Activated CD8-positive, alpha-beta T cell treated with anti-CD3 and anti-CD28 coated beads, Interleukin-2, amount 10 ng/mL, durations not matched to agents 7 days and 5 days (primary cell): ENCODE results near the gene CYP4F22. TPM values are rescaled to one million over a fixed set of nuclear protein-coding genes. Genes with fewer than 3 reads are reported as not detected.
"Not testable (repeated sequence)": the region's sequence is repeated elsewhere in the genome, so short reads cannot be mapped to it uniquely, and the experiment has no call there.

Experiments used
- ATAC-seq: fragments of 150-1000 bp; cut with Tn5 transposase; one replicate; pipeline ENCODE4 v1.10.0; 2021; ENCODE audit warnings: moderate library complexity
- CTCF ChIA-PET: fragments of 350-600 bp; sonication (Branson Sonifier 250); formaldehyde crosslinking; loops from one replicate; lab custom pipeline; 2021; ENCODE audit warnings: antibody characterized with exemption; lab: Charles Lee
- POLR2A ChIA-PET: fragments of 350-600 bp; sonication (Branson Sonifier 250); formaldehyde crosslinking; loops from one replicate; lab custom pipeline; 2021; ENCODE audit warnings: antibody characterized with exemption; lab: Charles Lee
- DNase-seq: peaks from one replicate; pipeline ENCODE4 v3.0.0-alpha.2; 2020
- H3K27ac Mint-ChIP-seq: one replicate; pipeline ENCODE4 v1.8.0; 2021; ENCODE audit warnings: mild to moderate bottlenecking, mixed read lengths
- H3K27me3 Mint-ChIP-seq: one replicate; pipeline ENCODE4 v1.8.0; 2021; ENCODE audit warnings: low read depth, mixed read lengths
- H3K36me3 Mint-ChIP-seq: one replicate; pipeline ENCODE4 v1.8.0; 2021; ENCODE audit warnings: low read depth, mixed read lengths
- H3K4me1 Mint-ChIP-seq: one replicate; pipeline ENCODE4 v1.8.0; 2021; ENCODE audit warnings: low read depth, mixed read lengths
- H3K4me3 Mint-ChIP-seq: one replicate; pipeline ENCODE4 v1.8.0; 2021; ENCODE audit warnings: mild to moderate bottlenecking, mixed read lengths
- H3K9me3 Mint-ChIP-seq: one replicate; pipeline ENCODE4 v1.8.0; 2022; ENCODE audit warnings: mixed read lengths; ENCODE audit not compliant: insufficient read depth
- total RNA-seq, 2 experiments: library from RNA; stranded (reverse); gene quantifications; one replicate each; pipeline ENCODE4 v1.2.3, GENCODE V29; 2021

CYP4F22 gene
- total RNA-seq, 2 experiments from 2014 or later = 5.8 to 6.2 TPM

DNA sequence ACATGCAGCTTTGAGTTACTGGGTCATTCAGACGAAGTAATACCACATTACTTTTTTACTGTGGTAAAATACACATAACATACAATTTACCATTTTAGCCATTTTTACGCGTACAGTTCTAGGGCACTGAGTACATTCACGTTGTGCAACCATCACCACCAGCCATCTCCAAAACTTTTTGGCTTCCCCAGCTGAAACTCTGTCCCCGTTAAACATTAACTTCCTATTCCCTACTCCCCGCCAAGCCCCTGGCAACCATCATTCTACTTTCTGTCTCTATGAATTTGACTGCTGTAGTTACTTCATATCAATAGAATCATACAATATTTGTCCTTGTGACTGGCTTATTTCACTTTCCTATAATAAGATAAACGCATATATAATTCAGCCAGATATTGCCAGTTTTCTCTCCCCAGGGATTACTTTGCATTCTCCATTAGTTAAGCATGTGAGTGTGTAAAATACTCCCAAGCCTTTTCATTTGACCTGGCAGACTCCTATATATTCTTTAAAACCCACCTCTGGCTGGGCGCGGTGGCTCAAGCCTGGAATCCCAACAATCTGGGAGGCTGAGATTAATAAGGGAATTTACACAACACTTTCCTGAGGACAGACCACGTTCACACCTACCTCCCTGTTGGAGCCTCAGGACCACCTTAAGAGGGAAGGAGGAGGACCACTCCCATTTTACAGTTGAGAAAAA, 10.0 kb upstream of the CYP4F22 start:
- no peaks in the 10 kb centered on the region for H3K9me3 Mint-ChIP-seq
- POLR2A ChIA-PET = no interaction called here
- no peaks in the 10 kb centered on the region for H3K36me3 Mint-ChIP-seq
- no peaks in the 10 kb centered on the region for H3K4me1 Mint-ChIP-seq
- peaks cover 11% of the 10 kb centered on the region for H3K27me3 Mint-ChIP-seq
- no peak overlapping the region for H3K27ac Mint-ChIP-seq
- CTCF ChIA-PET = no interaction called here
- ATAC-seq = no peak
- H3K4me3 Mint-ChIP-seq = no peak overlapping the region
- DNase-seq = no peak

DNA sequence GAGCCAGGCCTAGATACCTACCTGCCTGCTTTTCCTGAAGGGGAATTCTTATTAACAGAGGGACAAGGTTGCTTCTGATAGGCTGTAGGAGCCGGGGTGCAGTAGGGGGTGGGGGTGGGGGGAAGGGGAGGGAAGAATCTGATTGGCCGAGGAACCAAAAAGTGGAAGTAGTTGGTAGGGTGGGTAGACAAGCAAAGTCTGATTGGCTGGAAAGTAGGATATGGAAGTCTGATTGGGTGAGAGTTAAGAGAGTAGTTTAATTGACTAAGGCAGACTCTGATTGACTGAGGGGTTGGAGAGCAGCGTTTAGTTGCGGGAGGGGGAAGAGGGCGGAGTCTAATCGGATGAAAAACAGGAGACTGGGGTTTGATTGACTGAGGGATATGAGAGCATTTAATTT, 9.4 kb upstream of the CYP4F22 start:
- CTCF ChIA-PET = no interaction called here
- DNase-seq (no peak), ATAC-seq (no peak)
- Mint-ChIP-seq H3K9me3 (no peaks in the 10 kb centered on the region), H3K4me3 (no peak overlapping the region), H3K27ac (no peak overlapping the region), H3K27me3 (peaks cover 10% of the 10 kb centered on the region), H3K4me1 (no peaks in the 10 kb centered on the region), H3K36me3 (no peaks in the 10 kb centered on the region)
- POLR2A ChIA-PET = no interaction called here

DNA sequence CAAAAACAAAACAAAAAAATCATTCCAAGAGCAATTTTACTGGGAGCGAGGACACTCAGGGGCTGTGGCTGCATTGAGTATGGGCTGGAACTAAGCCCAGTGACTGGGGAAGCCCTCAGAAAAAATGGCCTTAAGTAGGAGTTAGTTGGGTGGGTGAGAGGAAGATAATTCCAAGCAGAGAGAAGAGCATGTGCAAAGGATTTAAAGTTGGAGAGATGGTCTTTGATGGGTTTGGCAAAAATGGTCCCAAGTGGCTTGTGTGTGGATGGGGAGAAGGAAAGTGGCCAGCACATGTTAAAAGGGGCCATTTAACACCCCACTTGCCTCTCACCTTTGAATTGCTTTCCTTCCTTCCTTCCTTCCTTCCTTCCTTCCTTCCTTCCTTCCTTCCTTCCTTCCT, 6.7 kb upstream of the CYP4F22 start:
- DNase-seq (no peak), ATAC-seq (no peak)
- H3K27me3 Mint-ChIP-seq = peaks cover 18% of the 10 kb centered on the region
- peaks cover 9% of the 10 kb centered on the region for H3K4me1 Mint-ChIP-seq
- ChIA-PET CTCF (no interaction called here), POLR2A (no interaction called here)
- H3K4me3 Mint-ChIP-seq = no peak overlapping the region
- H3K9me3 Mint-ChIP-seq = no peaks in the 10 kb centered on the region
- no peak overlapping the region for H3K27ac Mint-ChIP-seq
- no peaks in the 10 kb centered on the region for H3K36me3 Mint-ChIP-seq

DNA sequence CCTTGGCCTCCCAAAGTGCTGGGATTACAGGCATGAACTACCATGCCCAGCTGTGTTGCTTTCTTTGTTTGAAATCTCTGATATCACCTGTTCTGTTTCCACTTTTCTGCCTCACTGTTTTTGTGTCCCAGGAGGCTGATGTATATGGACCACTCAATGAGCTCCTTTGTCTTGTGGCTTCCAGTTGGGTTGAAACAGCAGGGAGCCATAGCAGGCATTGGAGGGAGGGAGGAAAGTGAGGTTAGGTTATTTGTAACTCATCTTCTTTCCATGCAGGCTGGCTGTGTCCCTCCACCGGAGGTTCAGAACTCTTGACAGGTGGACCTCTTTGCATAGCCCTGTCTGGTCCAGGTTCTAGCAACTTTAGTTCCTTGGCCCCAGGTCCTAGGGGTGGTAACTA, 6.1 kb upstream of the CYP4F22 start:
- Mint-ChIP-seq H3K9me3 (no peaks in the 10 kb centered on the region), H3K27ac (no peak overlapping the region), H3K36me3 (no peaks in the 10 kb centered on the region), H3K27me3 (peaks cover 21% of the 10 kb centered on the region), H3K4me3 (no peak overlapping the region), H3K4me1 (peaks cover 10% of the 10 kb centered on the region)
- ATAC-seq (no peak), DNase-seq (no peak)
- ChIA-PET POLR2A (no interaction called here), CTCF (no interaction called here)

DNA sequence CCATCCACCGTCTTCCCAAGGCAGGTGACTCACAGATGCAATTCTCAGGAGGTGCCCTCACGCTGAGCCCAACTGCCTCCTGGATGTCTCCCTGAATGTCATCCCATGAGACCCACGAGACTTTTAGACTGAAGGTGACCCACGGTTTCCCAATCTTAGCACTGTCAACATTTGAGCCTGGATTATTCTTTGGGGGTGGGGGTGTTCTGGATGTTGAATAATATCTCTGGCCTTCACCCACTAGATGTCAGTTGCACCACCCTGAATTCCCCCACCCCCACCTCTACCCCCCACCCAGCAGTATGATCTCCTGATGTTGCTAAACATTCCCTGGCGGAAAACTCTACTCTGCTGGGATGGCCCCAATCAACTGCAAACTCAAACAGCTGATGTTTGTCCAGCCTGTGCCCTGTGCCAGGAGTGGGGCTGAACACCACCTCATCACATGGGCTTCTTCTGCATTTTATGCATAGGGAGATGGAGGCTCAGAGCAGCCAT, 2.2 kb upstream of the CYP4F22 start:
- POLR2A ChIA-PET = no interaction called here
- Mint-ChIP-seq H3K4me3 (no peak overlapping the region), H3K27me3 (peaks cover 31% of the 10 kb centered on the region), H3K9me3 (no peaks in the 10 kb centered on the region), H3K36me3 (peaks cover 3% of the 10 kb centered on the region), H3K27ac (no peak overlapping the region), H3K4me1 (peaks cover 36% of the 10 kb centered on the region)
- ATAC-seq (no peak), DNase-seq (no peak)
- CTCF ChIA-PET = interaction anchor here (1.5 kb wide), 1 partner anchor 49 kb away, joined by 6 read pairs; no protein-coding TSS in a partner anchor

DNA sequence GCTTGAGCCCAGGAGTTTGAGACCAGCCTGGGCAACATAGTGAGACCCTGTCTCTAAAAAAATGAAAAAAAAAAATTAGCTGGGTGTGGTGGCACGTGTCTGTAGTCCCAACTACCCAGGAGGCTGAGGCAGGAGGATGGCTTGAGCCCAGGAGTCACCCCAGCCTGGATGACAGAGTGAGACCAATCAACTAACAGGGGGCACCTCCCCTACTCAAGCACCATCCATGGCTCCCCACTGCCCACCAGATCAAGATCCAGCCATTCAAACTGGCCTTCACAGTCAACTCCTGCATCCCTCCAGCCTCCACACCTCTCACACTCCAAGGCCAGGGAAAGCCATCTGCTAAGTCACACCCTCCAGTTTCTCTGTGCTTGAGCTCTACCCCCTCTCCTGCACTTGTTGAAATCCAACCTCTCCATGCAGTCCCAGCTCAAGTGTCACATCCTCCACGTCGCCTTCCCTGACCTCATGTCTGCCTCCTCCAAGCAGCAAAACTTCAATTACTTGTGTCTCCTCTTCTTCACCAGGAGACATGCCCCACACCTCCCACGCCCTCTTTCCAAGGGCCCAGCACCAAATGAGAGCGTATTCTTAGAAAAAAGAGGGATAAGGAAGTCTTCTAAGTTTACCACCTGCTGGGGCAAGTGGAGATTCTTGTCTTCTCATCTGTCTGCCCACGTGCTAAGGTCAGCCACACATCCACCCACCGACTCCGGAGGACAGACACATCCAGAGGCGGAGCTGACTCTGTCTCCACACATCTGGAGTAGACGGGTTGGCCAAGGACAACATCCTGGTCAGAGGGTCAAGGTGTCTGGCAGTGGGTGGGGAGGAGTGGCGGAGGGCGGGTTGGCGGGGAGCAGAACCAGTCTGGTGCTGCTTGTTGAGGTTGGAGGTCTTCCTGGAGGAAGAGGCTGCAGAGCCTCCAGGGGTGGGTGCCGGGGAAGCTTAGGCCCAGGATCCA, 974 bp upstream of the CYP4F22 start:
- H3K9me3 Mint-ChIP-seq = no peaks in the 10 kb centered on the region
- no peak overlapping the region for H3K27ac Mint-ChIP-seq
- H3K27me3 Mint-ChIP-seq = peaks cover 29% of the 10 kb centered on the region
- ChIA-PET CTCF (interaction anchor here (1.1 to 1.5 kb wide), 3 partner anchors 44 to 88 kb away, joined by 3 to 6 read pairs (median 4); partner anchors contain the start of gene AKAP8L), POLR2A (no interaction called here)
- peaks cover 3% of the 10 kb centered on the region for H3K36me3 Mint-ChIP-seq
- peak overlapping the region; percentile 82 for H3K4me3 Mint-ChIP-seq
- ATAC-seq = no peak
- no peak for DNase-seq
- peaks cover 36% of the 10 kb centered on the region for H3K4me1 Mint-ChIP-seq

DNA sequence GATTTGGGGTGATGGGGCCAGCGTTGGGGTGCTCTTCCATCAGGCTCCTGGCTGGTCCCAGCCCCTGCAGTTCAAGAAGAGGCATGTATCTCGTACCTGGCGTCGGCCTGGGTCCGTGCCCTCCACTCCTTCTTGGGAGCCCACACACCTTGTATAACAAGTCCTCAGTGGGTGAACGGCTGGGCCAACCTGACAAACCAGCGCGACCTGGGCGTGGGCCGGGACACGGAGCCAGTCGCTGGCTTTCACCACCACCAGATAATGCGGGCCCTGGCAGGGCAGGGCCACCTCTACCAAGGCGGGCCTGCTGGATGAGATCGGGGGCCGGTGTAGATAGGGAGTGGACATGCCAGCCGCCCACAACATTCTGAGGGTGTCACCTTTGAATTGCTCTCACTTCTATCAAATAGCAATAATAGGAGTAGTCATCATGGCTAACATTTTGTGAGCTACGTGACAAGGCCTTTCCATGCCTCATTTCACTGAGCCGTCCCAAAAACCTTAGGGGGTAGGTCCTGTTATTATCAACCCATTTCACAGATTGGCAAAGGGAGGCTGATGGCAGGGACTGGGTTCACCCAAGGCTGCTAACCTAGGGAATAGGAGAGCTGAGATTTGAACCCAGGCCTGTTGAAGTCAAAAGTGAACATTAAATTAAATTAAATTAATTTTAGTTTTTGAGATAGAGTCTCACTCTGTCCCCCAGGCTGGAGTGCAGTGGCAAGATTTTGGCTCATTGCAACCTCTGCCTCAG, 3.5 kb downstream of the CYP4F22 start:
- POLR2A ChIA-PET = interaction anchor here (1.0 kb wide), 1 partner anchor 93 kb away, joined by 3 read pairs; the partner anchor contains the start of gene AKAP8L
- H3K9me3 Mint-ChIP-seq = peaks cover 10% of the 10 kb centered on the region
- H3K36me3 Mint-ChIP-seq = peaks cover 11% of the 10 kb centered on the region
- DNase-seq (no peak), ATAC-seq (no peak)
- H3K4me3 Mint-ChIP-seq = no peak overlapping the region
- H3K4me1 Mint-ChIP-seq = peaks cover 52% of the 10 kb centered on the region
- CTCF ChIA-PET = interaction anchor here (1.3 kb wide), 1 partner anchor 44 kb away, joined by 5 read pairs; no protein-coding TSS in a partner anchor
- H3K27me3 Mint-ChIP-seq = peaks cover 20% of the 10 kb centered on the region
- no peak overlapping the region for H3K27ac Mint-ChIP-seq

DNA sequence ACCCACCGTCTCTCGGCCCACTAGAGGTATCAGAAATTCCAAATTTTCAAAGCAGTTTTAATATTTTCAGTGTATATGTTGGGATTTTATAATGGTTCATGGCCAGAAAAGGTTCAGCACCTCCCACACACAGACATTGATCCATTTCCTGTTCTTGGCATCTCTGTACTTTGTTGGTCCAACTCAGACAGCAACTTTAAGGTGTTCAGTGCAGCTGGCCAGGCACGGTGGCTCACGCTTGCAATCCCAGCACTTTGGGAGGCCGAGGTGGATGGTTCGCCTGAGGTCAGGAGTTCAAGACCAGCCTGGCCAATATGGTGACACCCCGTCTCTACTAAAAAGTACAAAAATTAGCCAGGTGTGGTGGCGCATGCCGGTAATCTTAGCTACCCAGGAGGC, 6.9 kb downstream of the CYP4F22 start:
- POLR2A ChIA-PET = interaction anchor here (0.6 to 2.1 kb wide), 10 partner anchors 9 to 183 kb away, joined by 3 to 12 read pairs (median 3); partner anchors contain the start of genes AKAP8L, BRD4 and RASAL3

DNA sequence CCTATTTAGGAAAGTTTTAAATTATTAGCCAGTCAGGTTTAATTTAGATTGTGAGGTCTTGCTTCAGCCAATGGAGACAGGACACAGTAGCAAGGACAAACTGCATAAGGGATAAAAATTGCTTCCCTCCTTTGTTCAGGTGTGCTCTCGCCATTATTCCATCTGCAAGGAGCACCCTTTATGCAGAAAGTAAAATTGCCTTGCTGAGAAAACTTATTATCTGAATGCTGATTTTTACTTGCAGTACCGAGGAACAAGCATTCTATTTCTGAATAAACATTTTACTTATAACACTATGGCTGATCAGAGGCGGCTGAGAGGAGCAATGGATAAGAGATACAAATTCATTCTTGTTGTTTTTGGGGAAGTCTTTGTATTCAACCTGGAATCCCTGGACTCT, 8.0 kb downstream of the CYP4F22 start:
- Mint-ChIP-seq H3K36me3 (peaks cover 17% of the 10 kb centered on the region), H3K4me3 (no peak overlapping the region), H3K9me3 (peaks cover 14% of the 10 kb centered on the region), H3K4me1 (peaks cover 37% of the 10 kb centered on the region), H3K27ac (peak overlapping the region; percentile 43), H3K27me3 (peaks cover 3% of the 10 kb centered on the region)
- DNase-seq (no peak), ATAC-seq (no peak)
- POLR2A ChIA-PET = no interaction called here
- CTCF ChIA-PET = no interaction called here

More for the DNA sequence above, 6.9 kb downstream of the CYP4F22 start:
- CTCF ChIA-PET = interaction anchor here (0.6 to 2.4 kb wide), 6 partner anchors 9 to 96 kb away, joined by 3 to 13 read pairs (median 6); partner anchors contain the start of gene AKAP8L
- Mint-ChIP-seq H3K36me3 (peaks cover 19% of the 10 kb centered on the region), H3K9me3 (peaks cover 14% of the 10 kb centered on the region), H3K4me1 (peaks cover 42% of the 10 kb centered on the region), H3K27ac (peak overlapping the region; percentile 99), H3K4me3 (peak overlapping the region; percentile 74)
- not testable (repeated sequence) for DNase-seq, H3K27me3 Mint-ChIP-seq, ATAC-seq

DNA sequence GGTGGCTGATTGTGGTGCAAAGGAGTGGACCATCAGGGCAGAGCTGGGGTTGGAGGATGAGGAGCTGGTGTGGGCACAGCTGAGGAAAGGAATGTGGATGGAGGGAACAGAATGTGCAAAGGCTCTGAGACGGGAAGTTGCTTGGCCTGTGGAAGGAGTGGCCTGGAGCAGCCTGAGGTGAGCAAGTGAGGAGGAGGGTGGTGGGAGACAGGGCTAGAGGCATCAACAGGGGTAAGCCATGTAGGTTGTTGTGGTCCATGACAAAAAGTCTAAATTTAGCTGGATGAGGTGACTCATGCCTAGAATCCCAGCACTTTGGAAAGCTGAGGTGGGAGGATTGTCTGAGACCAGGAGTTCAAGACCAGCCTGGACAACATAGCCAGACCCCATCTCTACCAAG, 9.5 kb downstream of the CYP4F22 start:
- DNase-seq = no peak
- POLR2A ChIA-PET = no interaction called here

DNA sequence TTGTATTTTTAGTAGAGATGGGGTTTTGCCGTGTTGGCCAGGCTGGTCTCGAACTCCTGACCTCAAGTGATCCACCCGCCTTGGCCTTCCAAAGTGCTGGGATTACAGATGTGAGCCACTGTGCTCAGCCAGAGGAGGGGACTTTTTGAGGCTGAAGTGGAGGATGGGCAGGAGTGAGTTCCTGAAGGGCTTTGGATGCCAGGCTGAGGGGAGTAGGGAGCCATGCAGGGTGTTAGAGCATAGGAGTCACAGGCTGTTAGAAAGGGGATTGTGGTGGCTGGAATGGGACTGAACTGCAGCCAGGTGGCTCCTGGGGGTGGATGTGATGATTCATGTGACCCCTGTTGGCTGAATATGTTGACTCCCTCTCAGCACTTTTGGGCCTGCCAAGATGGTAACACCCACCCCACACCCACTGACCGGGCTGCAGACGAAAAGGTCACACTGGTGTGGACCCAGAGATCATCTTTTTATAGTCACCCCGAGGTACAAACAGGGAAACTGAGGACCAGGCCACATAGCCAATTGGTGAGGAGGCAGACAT, 11.2 kb downstream of the CYP4F22 start:
- Mint-ChIP-seq H3K4me1 (peaks cover 45% of the 10 kb centered on the region), H3K36me3 (peaks cover 24% of the 10 kb centered on the region), H3K4me3 (no peak overlapping the region), H3K27ac (peak overlapping the region; percentile 61), H3K27me3 (peaks cover 3% of the 10 kb centered on the region), H3K9me3 (peaks cover 14% of the 10 kb centered on the region)
- ChIA-PET CTCF (no interaction called here), POLR2A (interaction anchor here (0.7 kb wide), 1 partner anchor 101 kb away, joined by 3 read pairs; the partner anchor contains the start of gene AKAP8L)
- ATAC-seq (no peak), DNase-seq (no peak)

More for the DNA sequence above, 9.5 kb downstream of the CYP4F22 start:
- H3K9me3 Mint-ChIP-seq = peaks cover 14% of the 10 kb centered on the region
- peaks cover 3% of the 10 kb centered on the region for H3K27me3 Mint-ChIP-seq
- no peak overlapping the region for H3K4me3 Mint-ChIP-seq
- ATAC-seq = no peak
- CTCF ChIA-PET = no interaction called here
- H3K4me1 Mint-ChIP-seq = peaks cover 47% of the 10 kb centered on the region
- H3K27ac Mint-ChIP-seq = peak overlapping the region; percentile 42
- peaks cover 17% of the 10 kb centered on the region for H3K36me3 Mint-ChIP-seq
